Body of pancreas (tissue), 4 donors: ENCODE measurements around the gene EXD2.

ENCODE experiments used
- CTCF ChIP-seq, 7 experiments: fragments of 450-650 bp in 4 of 7; fragments of 200-600 bp in 3 of 7; sonication (generic) in 3 of 7; IDR thresholded peaks; one replicate each; pipeline ENCODE4 v1.5.1; 2016 to 2019; ENCODE audit warnings: antibody characterized with exemption in 7 of 7
- POLR2A ChIP-seq, 3 donors: fragments of 450-650 bp; IDR thresholded peaks; one replicate each; pipeline ENCODE4 v1.6.1; 2016; ENCODE audit warnings: antibody characterized with exemption in 3 of 3, mild to moderate bottlenecking in 2 of 3

DNA sequence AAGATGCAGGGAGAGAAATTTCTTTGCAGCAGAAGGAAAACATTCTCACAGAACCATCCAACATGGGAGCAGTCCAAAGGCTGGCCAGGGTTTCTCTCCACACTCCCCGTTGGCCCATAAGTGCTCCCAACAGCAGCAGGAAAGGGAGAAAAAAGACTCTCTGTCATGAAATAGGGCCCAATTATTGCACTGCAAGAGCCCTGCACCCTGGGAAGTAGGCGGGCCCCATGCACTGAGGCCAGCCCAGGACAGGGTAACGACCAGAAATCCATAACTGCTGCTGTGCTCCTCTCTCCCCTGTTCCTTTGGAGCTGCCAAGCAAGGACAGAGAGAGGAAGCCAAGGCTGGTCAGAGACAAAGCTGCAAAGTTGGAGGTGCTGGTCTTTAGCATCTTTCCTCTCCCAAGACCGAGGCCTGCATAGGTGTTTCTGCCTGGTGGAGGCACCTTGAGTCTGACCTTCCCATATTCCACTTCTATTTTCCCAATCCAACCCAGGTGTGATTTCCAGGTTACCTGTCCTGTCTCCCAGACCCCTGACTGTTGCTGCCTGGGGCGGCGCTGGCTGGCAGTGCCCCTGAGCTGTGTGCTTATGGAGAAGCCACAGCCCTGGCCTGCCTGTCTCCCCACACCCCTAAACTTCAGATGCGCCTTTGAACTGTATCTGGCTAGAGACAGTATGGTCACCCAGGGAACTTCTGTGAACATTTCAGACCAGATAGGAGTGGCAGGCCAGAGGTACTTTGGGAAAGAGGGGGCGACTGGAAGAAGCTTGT lies 75.5 kb downstream of the EXD2 start:
- no peak for TF ChIP-seq POLR2A (IDR thresholded peaks at IDR 0.05)
- no peak for TF ChIP-seq CTCF (IDR thresholded peaks at IDR 0.05)
